Measurements from ENCODE around the gene PKD1.

DNA sequence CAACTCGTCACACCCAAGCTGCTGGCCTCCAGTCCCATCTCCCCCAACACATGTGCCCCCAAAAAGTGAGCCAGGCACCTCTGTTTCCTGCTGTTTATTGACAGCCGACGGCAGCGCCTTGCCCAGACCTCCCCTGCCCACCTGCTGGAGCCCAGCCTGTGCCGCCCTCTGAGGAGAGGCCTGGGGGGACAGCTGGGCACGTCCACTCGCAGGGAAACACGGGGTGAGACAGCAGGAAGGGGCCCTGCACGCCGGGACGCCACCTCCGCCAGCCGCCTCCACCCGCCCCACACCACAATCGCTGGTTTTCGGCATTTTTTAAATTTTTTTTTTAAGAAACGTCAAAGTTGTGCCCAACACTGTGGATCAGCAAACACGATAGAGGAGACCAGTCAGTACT is 41.4 kb upstream of the PKD1 start:
- TF ChIP-seq POLR2AphosphoS5 (IDR thresholded peaks at IDR 0.05; ENCODE audit: low read depth, low read length) (no peak), POLR2A (IDR thresholded peaks at IDR 0.05; ENCODE audit: low read depth, low read length) (no peak), TAF1 (IDR thresholded peaks at IDR 0.05; ENCODE audit: borderline replicate concordance, low read depth, low read length) (no peak)

All from GM12892 (cell line).